ENCODE results near the gene LIFR.

- no peak for TF ChIP-seq CTCF (IDR thresholded peaks at IDR 0.05; ENCODE audit: poor library complexity, severe bottlenecking)
- no peak for TF ChIP-seq EZH2 (IDR thresholded peaks at IDR 0.05; ENCODE audit: borderline replicate concordance, insufficient read depth, low read length, poor library complexity, severe bottlenecking)
- no peak for TF ChIP-seq MXI1 (conservative IDR thresholded peaks at IDR 0.05; ENCODE audit: poor library complexity, severe bottlenecking)
- TF ChIP-seq EP300 (conservative IDR thresholded peaks at IDR 0.05; ENCODE audit: poor library complexity, severe bottlenecking) = peak; percentile 70
- TF ChIP-seq POLR2AphosphoS5 (IDR thresholded peaks at IDR 0.05) = peak; percentile 30
- TF ChIP-seq SMC3 (conservative IDR thresholded peaks at IDR 0.05; ENCODE audit: poor library complexity) = no peak
- no peak for TF ChIP-seq TAF1 (IDR thresholded peaks at IDR 0.05; ENCODE audit: low read depth)
- TF ChIP-seq RAD21 (conservative IDR thresholded peaks at IDR 0.05) = no peak
- no peak for TF ChIP-seq REST (IDR thresholded peaks at IDR 0.05; ENCODE audit: borderline replicate concordance)
Measured at GRCh38 chr5:38581597-38581996, 25.2 kb upstream of the LIFR start.

Data from neural cell (in vitro differentiated cells).